GM21717 (cell line): ENCODE results near the gene WNT10A.

Source experiments
- ATAC-seq: cut with Tn5 transposase; IDR thresholded peaks from one replicate; pipeline ENCODE4 v1.9.1; 2021; ENCODE audit warnings: mild to moderate bottlenecking, moderate library complexity; ENCODE audit not compliant: unreplicated experiment

Gene WNT10A

GRCh38 chr2:218857371-218858137 lies 23.1 kb upstream of the WNT10A start:
- no peak for ATAC-seq

GRCh38 chr2:218858138-218858445 lies 22.6 kb upstream of the WNT10A start:
- ATAC-seq = no peak

DNA sequence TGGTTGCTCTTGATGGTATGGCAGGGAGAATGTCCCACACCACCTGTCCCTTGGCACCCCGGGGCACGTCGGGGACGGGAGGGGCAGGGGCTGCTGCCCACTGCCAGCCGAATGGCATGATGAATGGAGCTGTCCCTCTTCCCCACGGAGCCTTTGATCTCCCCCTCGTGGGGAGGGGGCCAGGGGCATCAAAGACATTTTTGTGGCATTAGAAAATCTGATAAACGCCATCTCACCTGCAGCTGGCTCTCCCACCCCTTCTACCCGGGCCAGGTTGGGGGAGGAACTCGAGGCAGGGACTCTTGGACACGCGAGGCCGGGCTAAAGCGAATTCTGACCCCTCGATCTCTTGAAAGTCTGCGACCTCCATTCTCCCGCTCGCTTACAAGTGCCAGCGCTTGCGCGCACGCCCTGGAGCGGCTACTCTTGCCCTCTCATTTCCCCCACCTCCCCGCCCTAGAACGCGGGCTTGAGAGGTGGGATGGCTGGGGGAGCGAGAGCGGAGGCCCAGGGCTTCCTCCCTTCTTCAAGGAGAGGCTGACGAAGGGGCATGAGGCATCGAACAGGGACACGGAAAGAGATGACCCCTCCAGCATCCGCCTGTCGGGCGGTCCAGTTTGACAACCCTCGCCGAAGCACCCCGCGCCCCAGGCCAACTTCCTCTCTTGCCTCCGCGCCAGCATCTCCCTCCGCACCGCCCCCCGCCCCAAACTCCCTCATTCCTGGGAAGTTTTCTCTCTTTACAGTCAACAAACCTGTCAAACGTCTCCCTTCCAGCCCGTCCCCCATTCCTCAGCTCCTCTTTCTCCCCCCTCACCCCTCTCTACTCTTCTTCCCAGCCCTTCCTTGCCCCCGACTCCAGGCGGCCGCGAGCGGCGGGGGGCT lies 21.7 kb upstream of the WNT10A start:
- ATAC-seq = no peak

DNA sequence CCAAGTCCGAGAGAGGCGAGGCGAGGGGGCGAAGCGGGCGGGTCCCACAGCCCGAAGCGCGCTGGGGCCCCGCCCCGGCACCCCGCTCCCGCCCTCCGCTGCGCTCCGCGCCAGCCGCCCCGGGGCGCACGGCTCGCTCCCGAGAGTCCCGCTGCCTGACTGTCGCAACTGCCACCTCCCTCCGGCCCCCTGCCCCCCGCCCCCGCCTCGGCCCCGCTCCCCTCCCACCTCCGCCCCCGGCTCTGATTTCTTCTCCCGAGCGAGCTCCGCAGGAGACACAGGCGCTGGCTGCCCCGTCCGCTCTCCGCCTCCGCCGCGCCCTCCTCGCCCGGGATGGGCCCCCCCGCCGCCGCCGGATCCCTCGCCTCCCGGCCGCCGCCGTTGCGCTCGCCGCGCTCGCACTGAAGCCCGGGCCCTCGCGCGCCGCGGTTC lies 21.1 kb upstream of the WNT10A start, which contains the start of gene WNT6:
WNT6 (plus strand) TSS at position 250 of the 432 bp plus-strand sequence. CDS start 233 bp downstream, outside the sequence.
- ATAC-seq = no peak

DNA sequence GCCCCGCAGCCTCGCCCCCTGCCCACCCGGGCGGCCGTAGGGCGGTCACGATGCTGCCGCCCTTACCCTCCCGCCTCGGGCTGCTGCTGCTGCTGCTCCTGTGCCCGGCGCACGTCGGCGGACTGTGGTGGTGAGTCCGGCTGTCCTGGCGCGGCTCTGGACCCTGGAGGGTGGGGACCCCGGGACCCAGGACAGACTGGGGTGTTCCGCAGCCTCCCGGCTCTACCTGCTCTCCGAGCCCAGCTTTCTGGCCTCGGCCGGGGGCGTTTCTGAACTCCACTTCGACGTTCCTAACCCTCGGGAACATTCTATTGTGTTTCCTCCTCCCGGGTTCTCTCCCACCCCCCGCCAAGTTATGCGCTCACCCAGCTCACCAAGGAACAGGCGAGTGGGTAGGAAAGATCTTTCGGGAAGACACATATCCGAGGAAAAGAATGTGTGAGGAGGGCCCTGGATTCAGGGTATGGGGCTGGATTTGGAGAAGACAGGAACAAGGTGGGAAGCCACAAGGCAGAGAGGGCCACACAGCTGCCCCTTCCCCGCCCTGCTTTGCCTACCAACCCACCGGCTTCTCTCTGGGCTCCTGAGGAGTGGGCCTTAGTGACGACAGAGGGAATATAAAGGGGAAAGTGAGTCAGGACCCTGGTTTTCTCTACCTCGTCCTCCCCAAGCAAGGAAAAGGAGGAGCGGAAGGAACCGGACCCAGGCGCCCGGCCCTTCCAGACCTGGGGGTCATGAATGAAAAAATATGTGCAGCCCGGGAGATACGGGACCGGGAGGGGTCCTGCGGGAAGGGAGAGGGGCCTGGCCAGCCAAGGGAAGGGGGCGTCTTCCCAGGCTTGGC lies 20.4 kb upstream of the WNT10A start:
- no peak for ATAC-seq

DNA sequence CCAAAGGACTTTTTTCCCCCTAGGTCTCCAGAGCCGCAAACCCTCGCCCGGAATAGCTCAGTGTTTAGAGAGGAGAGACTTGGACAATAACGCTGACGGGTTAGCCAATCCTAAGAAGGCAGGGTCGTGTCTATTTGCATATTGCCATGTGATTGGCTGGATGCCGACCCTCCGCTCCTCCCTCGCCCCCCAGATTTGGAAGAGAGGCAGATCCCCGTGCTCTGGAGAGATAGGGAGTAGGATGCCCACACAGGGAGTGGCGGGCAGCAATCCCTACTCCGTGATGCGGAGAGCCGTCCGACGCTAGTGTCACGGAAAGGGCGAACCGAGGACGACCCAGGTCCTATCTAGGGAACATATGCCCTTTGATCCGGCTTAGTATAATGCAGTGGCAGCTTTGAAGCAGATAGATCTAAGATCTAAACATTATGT lies 19.7 kb upstream of the WNT10A start:
- no peak for ATAC-seq

- no peak for ATAC-seq
Measured at GRCh38 chr2:218861645-218862318, 18.9 kb upstream of the WNT10A start.

DNA sequence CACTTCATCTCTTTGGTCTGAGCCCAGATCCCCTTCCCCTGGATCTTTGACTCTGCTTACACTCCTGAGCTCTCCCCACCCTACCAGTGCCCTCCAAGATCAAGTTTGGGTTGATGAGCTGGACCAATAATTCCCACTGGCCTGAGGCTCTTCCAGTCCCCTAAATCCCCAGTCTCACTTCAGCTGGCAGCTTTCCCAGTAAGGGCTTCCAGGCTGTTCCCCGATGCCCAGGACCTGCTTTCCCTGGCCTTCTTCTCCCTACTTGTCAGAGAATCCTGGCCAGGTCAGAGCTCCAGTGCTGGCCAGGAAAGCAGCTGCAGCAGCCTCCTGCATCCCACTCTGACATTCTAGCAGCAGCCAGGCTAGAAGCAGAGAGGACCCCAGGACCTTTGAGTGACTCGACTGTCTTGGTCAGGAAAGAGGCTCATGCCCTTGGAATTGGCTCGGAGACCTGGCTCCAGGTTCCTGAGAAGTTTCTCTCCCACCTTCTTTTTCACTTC lies 17.6 kb upstream of the WNT10A start:
- ATAC-seq = no peak

DNA sequence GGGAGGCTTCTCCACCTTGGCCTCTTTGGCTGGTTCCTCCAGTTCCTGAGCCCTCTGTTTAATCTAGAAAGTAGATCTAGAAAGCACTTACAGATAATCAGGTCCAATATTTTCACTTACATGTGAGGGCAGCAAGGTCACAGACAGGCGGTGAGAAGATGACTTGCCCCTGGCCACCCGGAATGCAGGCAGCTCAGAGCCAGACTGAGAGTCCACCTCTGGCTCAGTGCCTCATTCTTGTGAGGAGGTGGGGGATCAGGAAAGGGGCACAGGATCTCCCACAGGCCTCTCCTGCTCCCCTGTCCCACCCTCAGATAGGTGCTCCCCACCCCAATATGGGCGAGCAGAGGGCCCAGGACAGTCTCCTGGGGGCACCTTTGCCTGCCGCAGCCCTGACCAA lies 15.3 kb upstream of the WNT10A start:
- ATAC-seq = no peak

DNA sequence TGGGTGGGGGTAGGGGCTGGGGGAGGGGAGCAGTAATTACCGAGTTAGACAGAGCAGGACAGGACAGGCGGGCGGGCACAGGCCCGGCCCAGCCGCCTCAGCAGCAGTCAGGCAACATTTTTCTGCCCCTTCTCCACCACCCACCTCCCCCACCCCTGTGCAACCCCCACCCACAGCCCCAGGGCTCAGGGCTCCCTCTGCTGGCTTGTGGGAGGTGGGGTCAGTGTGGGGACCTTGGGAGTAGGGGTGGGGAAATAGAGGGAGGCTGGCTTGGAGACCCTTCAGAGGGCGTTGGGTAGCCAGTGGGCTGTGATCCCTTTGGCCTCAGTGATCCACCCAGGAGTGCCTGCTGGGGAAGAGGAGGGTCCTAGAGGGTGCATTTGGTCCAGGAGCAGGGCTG lies 14.7 kb upstream of the WNT10A start:
- no peak for ATAC-seq

DNA sequence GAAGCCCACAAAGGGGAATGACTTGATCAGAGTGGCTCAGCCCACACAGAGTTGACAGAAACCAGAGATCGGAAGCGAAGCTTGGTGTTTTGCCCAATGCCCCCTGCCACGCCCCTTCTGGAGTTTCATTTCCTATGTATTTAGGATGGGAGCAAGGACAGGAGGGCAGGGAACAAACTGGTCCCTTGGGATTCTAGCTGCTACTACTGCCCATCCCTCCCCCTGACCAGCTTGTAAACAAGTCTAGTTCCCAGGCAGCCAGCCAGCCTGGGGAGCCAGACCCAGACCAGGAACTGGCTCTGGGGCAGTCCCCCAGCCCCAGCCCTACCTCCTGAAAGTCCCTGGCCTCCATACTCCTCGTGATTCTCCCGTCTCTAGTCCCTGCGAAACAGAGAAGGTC lies 12.8 kb upstream of the WNT10A start:
- no peak for ATAC-seq

DNA sequence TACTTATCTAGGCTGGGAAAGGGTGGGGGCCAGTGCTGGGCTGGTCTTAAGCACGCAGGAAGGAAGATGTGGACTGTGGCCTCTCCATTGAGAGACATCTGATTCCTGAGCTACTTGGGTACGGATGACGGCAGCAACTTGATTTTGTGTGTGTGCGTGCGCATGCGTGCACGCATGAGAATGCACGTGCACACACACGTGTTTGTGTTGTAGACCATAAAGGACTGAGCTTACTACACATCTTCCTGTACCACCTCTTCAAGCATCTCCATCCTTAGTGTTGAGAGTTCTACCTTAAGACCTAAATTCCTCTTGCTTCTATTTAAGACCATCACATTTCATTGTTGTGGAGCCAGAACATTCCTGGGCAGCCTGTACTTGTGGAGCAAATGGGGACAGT lies 11.6 kb upstream of the WNT10A start:
- no peak for ATAC-seq

- ATAC-seq = no peak
Measured at GRCh38 chr2:218870984-218871344, 9.7 kb upstream of the WNT10A start.

DNA sequence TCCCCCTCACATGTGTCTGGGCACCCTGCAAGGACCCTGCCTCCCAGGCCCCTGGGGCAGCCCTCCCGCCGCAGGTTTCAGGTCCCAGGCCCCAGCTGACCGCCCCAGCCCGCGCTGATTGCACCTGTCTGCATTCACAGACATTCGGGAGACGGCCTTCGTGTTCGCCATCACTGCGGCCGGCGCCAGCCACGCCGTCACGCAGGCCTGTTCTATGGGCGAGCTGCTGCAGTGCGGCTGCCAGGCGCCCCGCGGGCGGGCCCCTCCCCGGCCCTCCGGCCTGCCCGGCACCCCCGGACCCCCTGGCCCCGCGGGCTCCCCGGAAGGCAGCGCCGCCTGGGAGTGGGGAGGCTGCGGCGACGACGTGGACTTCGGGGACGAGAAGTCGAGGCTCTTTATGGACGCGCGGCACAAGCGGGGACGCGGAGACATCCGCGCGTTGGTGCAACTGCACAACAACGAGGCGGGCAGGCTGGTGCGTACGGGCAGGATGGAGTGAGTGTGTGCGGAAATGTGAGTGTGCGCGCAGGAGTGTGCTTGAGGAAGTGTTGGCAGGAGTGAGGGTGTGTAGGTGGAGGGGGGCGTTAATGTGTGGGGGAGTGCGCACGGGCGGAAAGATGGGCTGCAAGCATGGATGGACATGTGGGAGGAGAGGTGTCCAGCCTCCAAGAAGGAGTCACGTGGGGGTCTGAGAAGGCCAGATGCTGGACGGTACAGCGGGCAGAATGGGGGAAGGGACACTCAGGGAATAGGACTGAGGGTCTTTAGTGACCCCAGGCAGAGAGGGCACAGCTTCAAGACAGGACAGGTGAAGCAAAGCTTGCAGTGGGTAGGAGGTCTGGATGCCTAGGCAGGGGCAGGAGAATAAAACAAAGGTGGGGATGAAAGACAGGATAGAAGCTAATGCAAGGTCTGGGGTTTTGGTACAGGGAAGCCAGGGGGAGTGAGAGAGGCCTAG lies 9.0 kb upstream of the WNT10A start:
- ATAC-seq = no peak

- ATAC-seq = no peak
Measured at GRCh38 chr2:218872645-218873358, 7.8 kb upstream of the WNT10A start.

GRCh38 chr2:218873359-218874194 lies 7.1 kb upstream of the WNT10A start:
- ATAC-seq = no peak

GRCh38 chr2:218875692-218876246 lies 4.9 kb upstream of the WNT10A start:
- ATAC-seq = no peak
